SK-N-SH treated with all-trans-retinoic acid at 6 μM for 48 hours (cell line): ENCODE data around the gene SCFD1.

Experiments used
- ESRRG ChIP-seq: fragments of 250-450 bp; sonication (Bioruptor Pico); IDR thresholded peaks from 2 replicates; pipeline ENCODE4 v1.6.1; 2021; ENCODE audit warnings: mild to moderate bottlenecking
- RARB ChIP-seq: fragments of 250-450 bp; sonication (Bioruptor Pico); IDR thresholded peaks from 2 replicates; pipeline ENCODE4 v1.8.0; 2021; ENCODE audit warnings: mild to moderate bottlenecking, moderate library complexity
- TF ChIP-seq, protein P1 (sequence below): fragments of 250-450 bp; sonication (Bioruptor Pico); IDR thresholded peaks from 2 replicates; pipeline ENCODE4 v1.8.0; 2021; ENCODE audit warnings: low read depth, mild to moderate bottlenecking, moderate library complexity, borderline replicate concordance

DNA sequence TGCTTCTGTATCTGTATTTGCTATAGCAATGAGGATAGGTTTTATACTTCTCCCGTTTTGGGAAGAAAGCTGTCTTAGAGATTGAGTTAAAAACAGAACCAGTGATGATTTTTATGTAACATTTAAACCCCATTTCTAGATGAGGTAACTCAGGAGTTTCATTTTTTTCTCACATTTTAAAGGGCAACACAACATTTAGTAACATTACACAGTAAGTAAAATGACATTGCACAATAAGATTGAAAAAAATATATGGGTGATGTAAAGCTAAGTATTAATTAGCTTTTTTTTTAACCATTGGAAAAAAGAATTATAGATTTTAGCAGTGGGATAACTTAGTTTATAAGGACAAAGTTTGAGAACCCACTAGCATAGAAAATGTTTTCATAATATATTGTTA is 25.2 kb upstream of the SCFD1 start:
- no peak for TF ChIP-seq ESRRG (CRISPR knock-in tag)
- TF ChIP-seq, protein P1, sequence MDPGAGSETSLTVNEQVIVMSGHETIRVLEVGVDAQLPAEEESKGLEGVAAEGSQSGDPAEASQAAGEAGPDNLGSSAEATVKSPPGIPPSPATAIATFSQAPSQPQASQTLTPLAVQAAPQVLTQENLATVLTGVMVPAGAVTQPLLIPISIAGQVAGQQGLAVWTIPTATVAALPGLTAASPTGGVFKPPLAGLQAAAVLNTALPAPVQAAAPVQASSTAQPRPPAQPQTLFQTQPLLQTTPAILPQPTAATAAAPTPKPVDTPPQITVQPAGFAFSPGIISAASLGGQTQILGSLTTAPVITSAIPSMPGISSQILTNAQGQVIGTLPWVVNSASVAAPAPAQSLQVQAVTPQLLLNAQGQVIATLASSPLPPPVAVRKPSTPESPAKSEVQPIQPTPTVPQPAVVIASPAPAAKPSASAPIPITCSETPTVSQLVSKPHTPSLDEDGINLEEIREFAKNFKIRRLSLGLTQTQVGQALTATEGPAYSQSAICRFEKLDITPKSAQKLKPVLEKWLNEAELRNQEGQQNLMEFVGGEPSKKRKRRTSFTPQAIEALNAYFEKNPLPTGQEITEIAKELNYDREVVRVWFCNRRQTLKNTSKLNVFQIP (CRISPR knock-in tag): no peak
- TF ChIP-seq RARB (CRISPR knock-in tag): no peak
